Fibroblast of peridontal ligament (primary cell): Measurements from ENCODE around the gene DCLK2.

ENCODE experiments used
- DNase-seq: peaks from one replicate; pipeline ENCODE4 v3.0.0-alpha.2; 2010; ENCODE audit errors: extremely low read depth

DCLK2 gene

DNA sequence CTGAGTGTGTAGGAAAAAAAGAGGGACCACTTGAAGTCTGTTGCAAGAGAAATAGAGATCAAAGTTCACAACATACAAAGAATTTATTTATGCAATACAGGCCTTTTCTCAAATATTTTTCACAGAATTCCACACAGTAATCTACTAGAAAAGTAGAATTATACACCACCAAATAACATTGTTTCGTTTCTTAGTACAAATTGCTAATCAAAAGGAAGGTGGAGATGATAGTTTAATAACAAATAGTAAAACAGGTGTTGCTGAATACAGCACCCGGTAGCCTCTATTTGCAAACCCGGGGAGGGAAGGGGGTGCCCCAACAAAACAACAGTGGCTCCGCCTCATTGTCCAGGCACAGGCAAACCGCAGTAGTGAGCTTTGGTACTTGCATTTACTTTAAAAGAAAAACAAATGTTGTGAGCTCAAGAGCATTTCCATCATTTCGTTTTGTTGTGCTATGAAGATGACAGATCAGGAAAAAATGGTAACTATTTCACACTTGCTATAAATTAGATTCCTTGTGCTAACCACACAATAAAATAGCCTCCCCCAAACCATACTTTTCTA is 186.4 kb downstream of the DCLK2 start:
- no peak for DNase-seq

DNA sequence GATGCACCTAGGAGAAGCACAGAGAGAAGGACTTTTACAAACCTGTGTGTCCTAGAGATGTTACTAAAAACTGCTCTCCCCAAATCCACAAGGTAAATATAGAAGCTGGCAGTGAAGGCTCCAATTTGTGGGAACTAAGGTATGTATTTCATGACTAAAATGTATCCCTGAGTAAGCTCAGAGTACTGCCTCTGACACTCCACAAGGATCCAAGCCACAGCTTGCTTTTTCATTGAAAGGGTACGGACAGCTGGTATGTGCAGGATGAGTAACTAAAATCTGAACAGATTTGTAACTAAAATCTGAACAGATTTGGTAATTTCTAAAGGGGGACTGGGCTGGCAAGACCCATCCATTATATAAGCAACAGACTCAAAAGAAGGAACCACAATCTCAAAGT is 187.6 kb downstream of the DCLK2 start:
- DNase-seq, result no peak

DNA sequence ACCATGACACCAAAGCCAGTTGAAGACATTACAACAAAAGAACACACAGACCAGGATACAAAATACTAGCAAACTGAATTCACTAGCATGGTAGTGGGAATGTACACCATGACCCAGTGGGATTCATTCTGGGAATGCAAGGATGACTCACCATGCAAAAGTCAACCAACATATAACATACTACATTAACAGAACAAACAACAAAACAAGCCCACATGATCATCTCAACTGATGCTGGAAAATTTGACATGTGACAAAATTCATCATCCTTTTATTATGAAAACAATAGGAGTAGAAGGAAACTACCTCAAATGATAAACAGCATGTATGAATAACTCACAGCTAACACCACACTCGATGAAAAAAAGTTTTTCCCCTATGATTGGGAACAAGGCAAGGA is 190.2 kb downstream of the DCLK2 start:
- peak; percentile 22 for DNase-seq

DNA sequence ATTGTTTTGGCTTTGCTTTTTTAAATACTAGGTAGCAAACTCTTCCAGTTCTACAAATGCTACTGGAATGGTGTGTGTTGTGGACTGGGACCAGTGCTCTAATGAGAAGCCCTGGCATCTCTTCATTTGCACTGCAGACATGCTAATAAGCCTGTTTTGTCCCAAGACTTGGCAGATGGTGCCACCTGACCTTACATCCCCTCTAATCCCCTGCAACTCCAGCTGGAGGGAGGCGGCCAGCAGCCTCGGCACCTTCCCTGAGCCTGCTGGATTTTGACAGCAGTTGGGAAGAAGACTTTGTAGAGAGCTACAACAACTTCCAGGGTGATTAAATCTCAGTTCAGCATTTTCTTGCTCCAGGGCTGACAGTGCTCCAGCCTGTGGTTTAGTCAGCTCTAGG is 200.0 kb downstream of the DCLK2 start:
- no peak for DNase-seq

DNA sequence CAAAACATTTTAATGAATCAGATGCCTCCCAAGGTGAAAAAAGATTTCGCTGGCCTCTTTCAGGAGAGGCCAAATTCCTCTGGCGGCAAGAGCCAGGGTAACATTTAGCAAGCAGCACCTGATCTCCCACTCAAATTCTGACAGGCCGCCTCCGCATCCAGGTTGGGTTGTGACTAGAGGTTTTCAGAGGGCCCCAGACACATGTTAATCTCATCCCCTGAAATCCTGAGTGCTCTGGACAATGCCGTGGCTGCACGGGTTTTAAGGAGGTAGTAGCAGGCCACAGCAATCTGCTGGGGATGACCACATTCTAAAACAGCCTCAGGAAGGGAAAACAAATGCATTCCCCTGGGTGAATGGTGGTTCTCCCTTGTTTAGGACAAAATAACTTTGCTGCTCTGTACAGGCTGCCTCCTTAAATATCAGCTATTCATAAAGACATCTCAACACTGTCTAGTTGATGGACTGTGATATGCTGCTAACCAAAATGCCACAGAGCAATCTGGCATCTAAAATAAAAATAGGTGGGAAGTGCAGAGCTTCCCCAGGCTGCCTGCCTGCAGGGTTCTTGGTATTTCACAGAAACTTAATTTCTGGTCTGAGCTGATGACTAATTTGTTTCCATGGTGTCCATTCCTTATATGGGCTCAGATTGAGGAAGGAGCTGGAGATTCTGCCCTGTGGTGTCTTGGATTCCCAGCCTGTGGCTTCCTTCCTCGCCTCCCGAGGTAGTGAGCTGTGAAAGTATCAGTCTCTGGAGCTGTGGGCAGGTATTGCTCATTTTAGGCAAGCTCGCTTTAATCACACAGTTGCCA is 202.0 kb downstream of the DCLK2 start:
- peak; percentile 90 for DNase-seq

DNA sequence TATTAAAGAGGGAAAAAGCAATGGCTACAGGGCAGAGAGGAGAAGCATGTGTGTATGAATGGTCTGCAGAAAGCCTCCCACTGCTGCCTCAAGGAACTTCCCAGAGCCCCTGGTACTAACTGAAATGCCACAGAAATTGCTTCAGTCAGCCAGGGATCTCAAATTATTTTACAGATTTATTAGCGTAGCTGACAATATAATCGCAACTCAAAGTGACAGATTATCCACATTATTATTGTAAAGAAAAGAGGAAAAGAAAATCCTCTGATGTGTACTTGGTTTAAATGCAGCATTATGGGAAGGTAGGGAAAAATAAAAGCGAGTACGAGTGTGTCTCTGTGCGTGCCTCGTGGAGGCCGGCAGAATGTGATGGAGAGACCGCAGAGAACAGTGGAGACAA is 202.7 kb downstream of the DCLK2 start:
- DNase-seq, result no peak

DNA sequence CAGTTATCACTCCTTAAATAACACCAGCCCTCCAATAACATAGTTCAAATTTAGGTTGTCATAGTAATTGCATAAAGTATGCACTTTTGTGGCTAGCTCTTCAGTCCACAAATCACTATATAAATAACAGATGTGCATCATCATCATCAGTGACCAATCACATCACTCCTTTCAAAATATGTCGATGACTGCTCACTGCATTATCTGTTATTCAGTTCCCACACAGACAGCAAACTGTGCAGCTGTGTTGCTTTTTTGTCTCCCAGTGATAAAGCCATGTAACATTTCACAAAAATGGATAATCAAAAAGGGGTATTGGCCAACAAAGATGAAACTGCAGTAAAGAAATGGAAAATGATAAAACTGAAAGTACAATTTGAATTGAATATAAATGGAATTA is 205.4 kb downstream of the DCLK2 start:
- DNase-seq, result peak; percentile 99

DNA sequence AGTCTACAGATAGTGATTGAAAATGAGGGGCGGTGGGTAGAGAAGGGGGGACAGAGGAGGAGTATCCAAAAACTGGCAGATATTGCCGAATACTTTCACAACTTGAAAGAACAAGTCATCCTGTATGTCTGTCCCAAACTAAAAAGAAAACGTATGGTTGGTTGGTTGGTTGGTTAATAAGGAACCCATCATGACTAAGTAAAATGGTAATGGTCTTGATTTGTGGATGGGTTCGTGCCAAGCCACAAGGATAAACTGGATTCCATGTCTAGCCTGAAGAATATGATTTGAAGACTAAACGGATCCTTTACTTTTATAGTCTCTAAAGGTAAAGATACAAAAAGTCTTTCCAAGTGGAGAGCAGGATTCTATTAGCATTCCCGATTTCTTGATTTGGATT is 208.4 kb downstream of the DCLK2 start:
- DNase-seq, result no peak

DNA sequence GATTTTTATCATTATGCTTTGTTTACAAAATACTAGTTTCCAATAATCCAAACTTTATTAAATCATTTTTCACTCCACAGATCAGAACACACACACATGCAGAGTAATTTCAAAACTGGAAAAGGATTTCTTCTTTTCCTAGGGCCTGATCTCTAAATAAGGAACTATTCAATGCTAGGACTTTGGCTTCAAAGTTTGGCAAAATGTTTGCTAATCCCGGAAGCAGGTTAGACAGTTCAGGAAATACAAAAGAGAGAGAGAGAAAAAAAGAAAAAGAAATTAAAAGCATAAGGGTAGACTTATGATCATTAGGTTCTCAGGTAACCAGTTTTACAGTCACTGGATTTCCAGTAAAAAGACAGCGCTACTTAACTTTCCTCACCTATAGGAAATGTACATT is 211.0 kb downstream of the DCLK2 start:
- no peak for DNase-seq

DNA sequence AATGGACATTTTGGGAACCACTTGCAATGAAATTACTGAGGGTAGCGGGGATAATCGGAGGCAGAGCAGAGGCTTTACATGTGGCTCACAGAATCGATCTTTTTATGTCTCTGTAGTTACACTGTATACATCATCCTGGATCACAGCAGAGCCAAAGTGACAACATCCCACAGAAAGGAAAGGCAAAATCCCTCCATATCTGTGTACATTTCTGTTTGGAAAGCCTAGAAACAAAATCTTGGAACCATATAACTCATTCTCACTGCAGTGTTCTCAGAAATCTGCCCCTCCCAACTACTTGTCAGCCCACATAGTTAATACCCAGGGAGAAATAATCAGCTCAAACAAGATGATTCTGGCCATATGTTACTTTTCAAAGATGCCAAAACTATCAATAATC is 211.6 kb downstream of the DCLK2 start:
- DNase-seq, result no peak

DNA sequence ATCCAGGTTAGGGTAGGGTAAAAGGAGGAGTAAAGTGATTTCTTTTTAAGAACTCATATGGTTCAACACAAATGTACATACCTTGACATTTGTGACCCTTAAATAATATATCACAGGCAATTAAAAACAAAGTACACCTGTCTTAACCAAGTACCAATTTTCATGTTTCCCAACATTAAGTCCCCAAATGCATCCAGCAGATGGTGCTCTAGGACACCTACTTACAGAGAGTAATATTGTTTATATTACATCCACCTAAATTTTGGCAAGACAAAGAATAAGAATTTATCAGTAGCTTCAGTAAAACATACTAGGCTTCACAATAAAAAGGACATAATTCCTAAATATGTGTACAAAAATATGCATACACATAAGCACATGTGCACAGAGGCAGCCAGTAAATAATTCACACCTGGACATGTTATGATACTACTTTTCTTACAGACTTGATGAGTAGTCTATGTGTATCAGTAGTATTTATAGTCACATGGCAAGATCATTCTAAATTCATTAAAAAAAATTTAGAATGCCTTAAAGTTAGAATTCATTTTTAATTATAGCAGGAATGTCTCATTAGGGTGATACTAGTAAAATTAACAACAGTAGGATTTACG is 219.7 kb downstream of the DCLK2 start:
- peak; percentile 87 for DNase-seq

DNA sequence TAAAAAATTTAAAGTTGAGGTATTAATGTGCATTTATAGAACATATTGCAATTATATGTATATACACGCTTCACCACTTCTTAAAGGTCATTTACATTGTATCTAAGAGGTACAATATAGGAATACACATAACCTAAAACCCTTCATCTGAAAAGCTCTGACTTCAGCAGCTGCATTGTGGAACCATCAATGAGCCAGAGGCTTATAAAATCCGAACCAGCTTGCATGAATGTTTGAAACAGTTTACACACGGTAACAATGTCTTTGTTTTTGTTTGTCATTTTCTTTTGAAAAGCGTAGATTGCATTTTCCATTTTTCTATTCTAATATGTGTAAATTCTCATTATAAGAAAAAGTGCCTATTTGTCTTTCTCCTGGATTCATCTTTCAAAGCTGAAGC is 221.6 kb downstream of the DCLK2 start:
- DNase-seq, result no peak

DNA sequence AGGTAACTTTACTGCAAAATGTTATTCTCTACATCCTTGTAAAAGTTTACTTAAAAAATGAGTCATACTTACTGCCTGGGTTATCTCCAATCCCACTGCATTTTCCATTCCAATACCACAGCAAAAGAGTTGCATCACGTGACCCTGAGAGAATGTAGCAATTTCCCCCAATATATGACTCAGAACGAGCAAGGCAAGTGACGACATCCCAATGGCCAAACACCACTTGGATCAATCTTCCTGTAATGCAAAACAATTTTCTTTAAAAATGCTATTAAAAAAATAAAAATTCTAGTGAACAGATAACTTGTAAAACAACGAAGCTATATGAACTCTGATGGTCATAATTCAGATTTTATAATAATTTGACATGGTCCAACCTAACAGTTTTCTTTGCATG is 224.3 kb downstream of the DCLK2 start:
- DNase-seq, result peak; percentile 99

DNA sequence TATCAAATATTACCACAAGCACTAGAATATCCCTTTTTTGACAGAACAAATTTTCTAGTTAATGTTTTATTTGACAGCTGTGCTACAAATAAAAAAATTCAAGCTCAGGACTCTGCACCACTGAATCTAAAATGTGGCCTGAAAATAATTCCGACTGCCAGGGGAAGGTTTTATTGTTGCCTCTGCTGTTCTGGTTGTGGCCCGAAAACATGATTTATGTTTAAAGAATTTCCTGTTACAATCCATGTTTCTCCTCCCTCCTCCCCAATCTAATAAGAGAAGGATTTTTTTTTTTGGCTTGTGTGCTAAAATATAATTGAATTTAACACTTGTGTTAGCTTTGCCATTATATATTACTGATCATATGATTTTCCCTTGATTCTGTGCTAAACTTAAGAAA is 227.8 kb downstream of the DCLK2 start:
- peak; percentile 71 for DNase-seq

DNA sequence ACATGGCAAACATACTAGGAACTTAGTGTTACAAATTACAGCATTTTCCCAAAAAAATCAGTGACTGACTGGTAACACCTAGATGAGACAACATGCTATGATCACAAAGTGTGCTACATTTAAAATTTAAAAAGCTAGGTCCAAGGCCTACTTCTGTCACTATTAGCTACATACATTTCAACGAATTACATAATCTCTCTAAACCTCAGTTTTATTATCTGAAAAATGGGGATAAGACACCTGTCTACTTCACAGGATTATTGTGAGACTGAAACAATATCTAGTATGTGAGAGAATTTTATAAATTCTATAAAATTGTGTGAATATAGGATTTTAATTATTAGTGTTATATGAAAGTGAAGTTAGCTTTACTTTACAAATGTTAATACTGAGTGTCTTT is 228.5 kb downstream of the DCLK2 start:
- no peak for DNase-seq
